ENCODE results near the gene CENPP. TPM values are rescaled to one million over a fixed set of nuclear protein-coding genes. Genes with fewer than 3 reads are reported as not detected.
A peak's percentile ranks its signal among the peaks of the same experiment; 100 is the strongest.

Gene CENPP
- total RNA-seq, 1 experiment from 2014 or later: 8.3 TPM

- no peak for TF ChIP-seq EZH2phosphoT487 (IDR thresholded peaks at IDR 0.05; ENCODE audit: borderline replicate concordance, low read length)
- no peak for TF ChIP-seq EZH2 (IDR thresholded peaks at IDR 0.05; ENCODE audit: low read length, unreplicated experiment)
- TF ChIP-seq CTCF (conservative IDR thresholded peaks at IDR 0.05; ENCODE audit: low read depth, low read length): no peak
- intact Hi-C loops (cut with micrococcal nuclease): loop anchor here (1.0 to 5.0 kb wide), 3 partner anchors 97 to 195 kb away; partner anchors contain the start of genes CENPP and NOL8
- no peak overlapping the region for H3K4me3 ChIP-seq (ENCODE audit: low read length)
- H3K79me2 ChIP-seq (ENCODE audit: low read length): no peaks in the 10 kb centered on the region
- POLR2A ChIA-PET (ENCODE audit: unreplicated experiment): no interaction called here
- no peaks in the 10 kb centered on the region for H3K36me3 ChIP-seq (ENCODE audit: low read depth, low read length)
- H3K27me3 ChIP-seq (ENCODE audit: low read length): no peaks in the 10 kb centered on the region
- H2AFZ ChIP-seq (ENCODE audit: low read length): no peak overlapping the region
- H4K20me1 ChIP-seq (ENCODE audit: low read length): no peaks in the 10 kb centered on the region
- H3K9me2 ChIP-seq (replicated peaks; ENCODE audit: low read length): no peaks in the 10 kb centered on the region
- no peak overlapping the region for H3K9ac ChIP-seq (ENCODE audit: low read length)
- peak; percentile 100 for ATAC-seq
- BruUV-seq (replicated peaks): no TSS peak
- peak overlapping the region; percentile 33; the same call in 1 of the 2 replicates for H3K27ac ChIP-seq (ENCODE audit: low read length)
- H3K9me3 ChIP-seq (ENCODE audit: low read length): no peaks in the 10 kb centered on the region
- peaks cover 8% of the 10 kb centered on the region for H3K4me1 ChIP-seq (ENCODE audit: insufficient read depth, low read length)
- H3K4me2 ChIP-seq (ENCODE audit: low read length): peak overlapping the region; percentile 14; the same call in 1 of the 2 replicates
- H3F3A ChIP-seq (ENCODE audit: low read length, unreplicated experiment): no peaks in the 10 kb centered on the region
- peak; percentile 74 for DNase-seq
- CTCF ChIA-PET: interaction anchor here (1.3 kb wide), 1 partner anchor 112 kb away, joined by 10 read pairs; no protein-coding TSS in a partner anchor
These were observed 114.4 kb downstream of the CENPP start for GRCh38 chr9:92439921-92440750.

GRCh38 chr9:92440751-92441046, 114.9 kb downstream of the CENPP start:
- H2AFZ ChIP-seq (ENCODE audit: low read length): no peak overlapping the region
- H3K36me3 ChIP-seq (ENCODE audit: low read depth, low read length): no peaks in the 10 kb centered on the region
- H3F3A ChIP-seq (ENCODE audit: low read length, unreplicated experiment): no peaks in the 10 kb centered on the region
- BruUV-seq (replicated peaks): no TSS peak
- H3K27ac ChIP-seq (ENCODE audit: low read length): no peak overlapping the region
- DNase-seq (no peak), ATAC-seq (no peak)
- no peaks in the 10 kb centered on the region for H3K79me2 ChIP-seq (ENCODE audit: low read length)
- POLR2A ChIA-PET (ENCODE audit: unreplicated experiment): no interaction called here
- no peak overlapping the region for H3K4me3 ChIP-seq (ENCODE audit: low read length)
- no peaks in the 10 kb centered on the region for H3K9me3 ChIP-seq (ENCODE audit: low read length)
- H3K27me3 ChIP-seq (ENCODE audit: low read length): no peaks in the 10 kb centered on the region
- CTCF ChIA-PET: no interaction called here
- H3K4me2 ChIP-seq (ENCODE audit: low read length): no peak overlapping the region
- no peak for TF ChIP-seq EZH2phosphoT487 (IDR thresholded peaks at IDR 0.05; ENCODE audit: borderline replicate concordance, low read length)
- TF ChIP-seq EZH2 (IDR thresholded peaks at IDR 0.05; ENCODE audit: low read length, unreplicated experiment): no peak
- TF ChIP-seq CTCF (conservative IDR thresholded peaks at IDR 0.05; ENCODE audit: low read depth, low read length): no peak
- no peaks in the 10 kb centered on the region for H4K20me1 ChIP-seq (ENCODE audit: low read length)
- H3K9me2 ChIP-seq (replicated peaks; ENCODE audit: low read length): no peaks in the 10 kb centered on the region
- intact Hi-C loops (cut with micrococcal nuclease): loop anchor here (1.0 kb wide), 1 partner anchor 97 kb away; no protein-coding TSS in a partner anchor
- no peak overlapping the region for H3K9ac ChIP-seq (ENCODE audit: low read length)
- peaks cover 8% of the 10 kb centered on the region for H3K4me1 ChIP-seq (ENCODE audit: insufficient read depth, low read length)

- Histone ChIP-seq H3F3A (ENCODE audit: low read length, unreplicated experiment) (no peaks in the 10 kb centered on the region), H3K4me2 (ENCODE audit: low read length) (no peak overlapping the region), H3K36me3 (ENCODE audit: low read depth, low read length) (no peaks in the 10 kb centered on the region), H3K27me3 (ENCODE audit: low read length) (no peaks in the 10 kb centered on the region), H3K27ac (ENCODE audit: low read length) (no peak overlapping the region), H4K20me1 (ENCODE audit: low read length) (no peaks in the 10 kb centered on the region), H3K4me3 (ENCODE audit: low read length) (no peak overlapping the region), H3K79me2 (ENCODE audit: low read length) (no peaks in the 10 kb centered on the region), H3K9me3 (ENCODE audit: low read length) (no peaks in the 10 kb centered on the region), H2AFZ (ENCODE audit: low read length) (no peak overlapping the region), H3K9ac (ENCODE audit: low read length) (no peak overlapping the region), H3K9me2 (replicated peaks; ENCODE audit: low read length) (no peaks in the 10 kb centered on the region), H3K4me1 (ENCODE audit: insufficient read depth, low read length) (peaks cover 2% of the 10 kb centered on the region)
- CTCF ChIA-PET: no interaction called here
- ATAC-seq (no peak), DNase-seq (no peak)
- intact Hi-C loops (cut with micrococcal nuclease): no loop called here
- POLR2A ChIA-PET (ENCODE audit: unreplicated experiment): no interaction called here
- no TSS peak for BruUV-seq (replicated peaks)
- TF ChIP-seq EZH2 (IDR thresholded peaks at IDR 0.05; ENCODE audit: low read length, unreplicated experiment) (no peak), EZH2phosphoT487 (IDR thresholded peaks at IDR 0.05; ENCODE audit: borderline replicate concordance, low read length) (no peak), CTCF (conservative IDR thresholded peaks at IDR 0.05; ENCODE audit: low read depth, low read length) (no peak)
These were observed 119.1 kb downstream of the CENPP start for GRCh38 chr9:92444841-92445240.

All from PC-3 (cell line).